B cell (primary cell): ENCODE measurements around the gene CENPP. TPM values are rescaled to one million over a fixed set of nuclear protein-coding genes. Genes with fewer than 3 reads are reported as not detected.

Experiments
- ATAC-seq: fragments of 200-7000 bp; cut with Tn5 transposase; one replicate; pipeline ENCODE4 v1.10.0; 2021; ENCODE audit warnings: low read depth, mild to moderate bottlenecking, moderate number of reproducible peaks, moderate library complexity
- CTCF ChIA-PET: fragments of 350-600 bp; sonication (Branson Sonifier 250); formaldehyde crosslinking; loops from one replicate; lab custom pipeline; 2021; ENCODE audit warnings: antibody characterized with exemption, inconsistent platforms; lab: Charles Lee
- POLR2A ChIA-PET: fragments of 350-600 bp; sonication (Branson Sonifier 250); formaldehyde crosslinking; loops from one replicate; lab custom pipeline; 2021; ENCODE audit warnings: antibody characterized with exemption; lab: Charles Lee
- DNase-seq: peaks from one replicate; pipeline ENCODE4 v3.0.0; 2013
- H2AFZ ChIP-seq: 2 replicates; pipeline ENCODE4 v1.6.1; 2012; ENCODE audit warnings: mild to moderate bottlenecking, low read depth, low read length; ENCODE audit not compliant: insufficient read depth, poor library complexity, severe bottlenecking
- H3K27ac ChIP-seq, 2 donors: 1 replicate in 1 of 2; 2 replicates in 1 of 2; pipeline ENCODE4 v1.5.1; 2012 to 2013; ENCODE audit warnings: low read length in 2 of 2, mild to moderate bottlenecking in 2 of 2, moderate library complexity in 1 of 2
- H3K27me3 ChIP-seq, 4 experiments: fragments of 200-600 bp in 1 of 4; sonication (generic) in 1 of 4; replicated peaks in 1 of 4; 1 replicate in 2 of 4; 2 replicates in 2 of 4; pipeline versions ENCODE4 v1.6.1 to v1.7.0; 2013 to 2016; ENCODE audit warnings: low read length in 3 of 4, mild to moderate bottlenecking in 2 of 4, mixed read lengths in 1 of 4, moderate library complexity in 1 of 4; ENCODE audit not compliant: insufficient read depth in 4 of 4, control insufficient read depth in 3 of 4; ENCODE audit errors: control extremely low read depth in 1 of 4
- H3K36me3 ChIP-seq, 2 experiments: replicated peaks in 1 of 2; 1 replicate in 1 of 2; 2 replicates in 1 of 2; pipeline versions ENCODE4 v1.6.1 to v1.7.1; 2013; ENCODE audit warnings: low read length in 1 of 2; ENCODE audit not compliant: insufficient read depth in 2 of 2, control insufficient read depth in 1 of 2; ENCODE audit errors: control extremely low read depth in 1 of 2, extremely low read depth in 1 of 2
- H3K4me1 ChIP-seq, 2 donors: fragments of 200-600 bp in 1 of 2; sonication (generic) in 1 of 2; 1 replicate in 1 of 2; 2 replicates in 1 of 2; pipeline versions ENCODE4 v1.5.1 to v1.6.1; 2013 to 2017; ENCODE audit warnings: low read length in 2 of 2; ENCODE audit not compliant: control insufficient read depth in 2 of 2, insufficient read depth in 2 of 2
- H3K4me2 ChIP-seq: replicated peaks from 2 replicates; pipeline ENCODE3; 2012; ENCODE audit warnings: mild to moderate bottlenecking, low read depth, low read length; ENCODE audit not compliant: poor library complexity, severe bottlenecking
- H3K4me3 ChIP-seq, 5 experiments: fragments of 200-600 bp in 1 of 5; sonication (generic) in 1 of 5; 1 replicate in 3 of 5; 2 replicates in 2 of 5; pipeline versions ENCODE4 v1.5.1 to v1.7.0; 2011 to 2016; ENCODE audit warnings: low read length in 4 of 5, mild to moderate bottlenecking in 4 of 5, low read depth in 2 of 5, control low read depth in 1 of 5, moderate library complexity in 1 of 5; ENCODE audit not compliant: insufficient read depth in 1 of 5; ENCODE audit errors: control extremely low read depth in 1 of 5, extremely low read depth in 1 of 5
- H3K79me2 ChIP-seq: fragments of 200-600 bp; sonication (generic); one replicate; pipeline ENCODE4 v1.6.0; 2016; ENCODE audit warnings: low read length; ENCODE audit not compliant: control insufficient read depth, insufficient read depth
- H3K9ac ChIP-seq: fragments of 200-600 bp; sonication (generic); 2 replicates; pipeline ENCODE4 v1.6.1; 2017; ENCODE audit warnings: mild to moderate bottlenecking, low read length, moderate library complexity
- H3K9me3 ChIP-seq, 3 donors: one replicate each; pipeline versions ENCODE4 v1.6.1 to v1.7.1; 2013; ENCODE audit warnings: low read length in 2 of 3; ENCODE audit not compliant: control insufficient read depth in 2 of 3, insufficient read depth in 1 of 3; ENCODE audit errors: control extremely low read depth in 1 of 3
- H4K20me1 ChIP-seq: 2 replicates; pipeline ENCODE4 v1.6.0; 2012; ENCODE audit warnings: mild to moderate bottlenecking, low read length; ENCODE audit not compliant: insufficient read depth, control insufficient read depth, poor library complexity, severe bottlenecking
- H3K27ac Mint-ChIP-seq: one replicate; pipeline ENCODE4 v1.8.0; 2021; ENCODE audit warnings: mixed read lengths
- H3K27me3 Mint-ChIP-seq: one replicate; pipeline ENCODE4 v1.8.0; 2021; ENCODE audit warnings: mixed read lengths
- H3K4me1 Mint-ChIP-seq: one replicate; pipeline ENCODE4 v1.8.0; 2021; ENCODE audit warnings: mixed read lengths
- H3K4me3 Mint-ChIP-seq: one replicate; pipeline ENCODE4 v1.8.0; 2021; ENCODE audit warnings: mixed read lengths
- H3K9me3 Mint-ChIP-seq: one replicate; pipeline ENCODE4 v1.8.0; 2022; ENCODE audit warnings: mixed read lengths; ENCODE audit not compliant: insufficient read depth
- CTCF ChIP-seq: fragments of 200-600 bp; IDR thresholded peaks from one replicate; pipeline ENCODE4 v1.8.0; 2022; ENCODE audit warnings: antibody characterized with exemption, mild to moderate bottlenecking
- EZH2 ChIP-seq: IDR thresholded peaks from 2 replicates; pipeline ENCODE4 v1.6.1; 2012; ENCODE audit warnings: borderline replicate concordance, low read depth, mild to moderate bottlenecking, moderate library complexity, low read length; ENCODE audit not compliant: insufficient read depth, poor library complexity, severe bottlenecking
- WGBS: methylation state at CpG from one replicate; pipeline ENCODE4 v1.1.5; 2013; ENCODE audit warnings: missing lambda C conversion rate; ENCODE audit not compliant: insufficient coverage; 5-methylcytosine and 5-hydroxymethylcytosine counted together
- intact Hi-C: fragments of 100-400 bp; cut with micrococcal nuclease; formaldehyde crosslinking; loops from one replicate; pipeline ENCODE4 v1.10.0; 2022
- polyA plus RNA-seq: library from polyadenylated mRNA; depleted of rRNA; stranded (reverse); fragments of >200 nt; gene quantifications from 2 replicates; pipeline ENCODE4 v1.2.3, GENCODE V29; 2012
- total RNA-seq, 2 donors: library from RNA; stranded (reverse); fragments of 120-200 nt in 1 of 2; gene quantifications; 1 replicate in 1 of 2; 2 replicates in 1 of 2; pipeline versions ENCODE4 v1.2.3 to v1.2.4, GENCODE V29; 2013 to 2022

CENPP gene
- total and polyA plus RNA-seq, 2 donors (not counting 1 experiment from before 2014, with no cell fraction given) = 1.4 to 6.2 TPM

- Histone ChIP-seq H4K20me1 (no peaks in the 10 kb centered on the region), H3K4me3 (no peak overlapping the region), H3K4me1 (no peaks in the 10 kb centered on the region), H3K79me2 (no peaks in the 10 kb centered on the region), H3K27ac (no peak overlapping the region), H3K27me3 (no peaks in the 10 kb centered on the region), H3K4me2 (no peak overlapping the region), H3K9ac (no peak overlapping the region), H3K36me3 (peaks cover 4 to 65% of the 10 kb centered on the region in 2 experiments), H2AFZ (no peak overlapping the region), H3K9me3 (no peaks in the 10 kb centered on the region)
- H3K27ac Mint-ChIP-seq = no peak overlapping the region
- ChIA-PET POLR2A (no interaction called here), CTCF (interaction anchor here (0.7 to 4.1 kb wide), 4 partner anchors 488 to 498 kb away, joined by 3 to 39 read pairs (median 3); no protein-coding TSS in a partner anchor)
- 88% methylated on average over 6 of the region's 9 CpGs for WGBS
- TF ChIP-seq EZH2 = no peak
- H3K27me3 Mint-ChIP-seq = no peaks in the 10 kb centered on the region
- no peaks in the 10 kb centered on the region for H3K9me3 Mint-ChIP-seq
- H3K4me3 Mint-ChIP-seq = no peak overlapping the region
- DNase-seq (no peak), ATAC-seq (no peak)
- intact Hi-C loops = no loop called here
- H3K4me1 Mint-ChIP-seq = no peaks in the 10 kb centered on the region
Observed at GRCh38 chr9:92633614-92634278, 308.0 kb downstream of the CENPP start.

- H4K20me1 ChIP-seq = no peaks in the 10 kb centered on the region
Observed at GRCh38 chr9:92634712-92635605, 309.2 kb downstream of the CENPP start.

More at GRCh38 chr9:92634712-92635605, 309.2 kb downstream of the CENPP start:
- H3K4me2 ChIP-seq = no peak overlapping the region
- H3K27ac ChIP-seq = no peak overlapping the region
- intact Hi-C loops = no loop called here
- TF ChIP-seq CTCF = peak; percentile 82
- TF ChIP-seq EZH2 = no peak
- Mint-ChIP-seq H3K4me1 (no peaks in the 10 kb centered on the region), H3K27me3 (no peaks in the 10 kb centered on the region), H3K4me3 (no peak overlapping the region), H3K27ac (no peak overlapping the region), H3K9me3 (no peaks in the 10 kb centered on the region)
- ChIA-PET POLR2A (no interaction called here), CTCF (interaction anchor here (1.2 to 4.1 kb wide), 3 partner anchors 492 to 497 kb away, joined by 3 to 39 read pairs (median 5); no protein-coding TSS in a partner anchor)
- 82% methylated on average over 32 of the region's 35 CpGs for WGBS
- no peak overlapping the region for H2AFZ ChIP-seq
- H3K4me1 ChIP-seq = no peaks in the 10 kb centered on the region
- H3K4me3 ChIP-seq = no peak overlapping the region
- no peaks in the 10 kb centered on the region for H3K9me3 ChIP-seq
- H3K79me2 ChIP-seq = no peaks in the 10 kb centered on the region
- DNase-seq = peak; percentile 71
- peak; percentile 68 for ATAC-seq
- no peaks in the 10 kb centered on the region for H3K27me3 ChIP-seq
- peaks cover 4 to 70% of the 10 kb centered on the region in 2 experiments for H3K36me3 ChIP-seq
- H3K9ac ChIP-seq = no peak overlapping the region
